ENCODE measurements around the gene NLRC5.

Gene NLRC5

DNA sequence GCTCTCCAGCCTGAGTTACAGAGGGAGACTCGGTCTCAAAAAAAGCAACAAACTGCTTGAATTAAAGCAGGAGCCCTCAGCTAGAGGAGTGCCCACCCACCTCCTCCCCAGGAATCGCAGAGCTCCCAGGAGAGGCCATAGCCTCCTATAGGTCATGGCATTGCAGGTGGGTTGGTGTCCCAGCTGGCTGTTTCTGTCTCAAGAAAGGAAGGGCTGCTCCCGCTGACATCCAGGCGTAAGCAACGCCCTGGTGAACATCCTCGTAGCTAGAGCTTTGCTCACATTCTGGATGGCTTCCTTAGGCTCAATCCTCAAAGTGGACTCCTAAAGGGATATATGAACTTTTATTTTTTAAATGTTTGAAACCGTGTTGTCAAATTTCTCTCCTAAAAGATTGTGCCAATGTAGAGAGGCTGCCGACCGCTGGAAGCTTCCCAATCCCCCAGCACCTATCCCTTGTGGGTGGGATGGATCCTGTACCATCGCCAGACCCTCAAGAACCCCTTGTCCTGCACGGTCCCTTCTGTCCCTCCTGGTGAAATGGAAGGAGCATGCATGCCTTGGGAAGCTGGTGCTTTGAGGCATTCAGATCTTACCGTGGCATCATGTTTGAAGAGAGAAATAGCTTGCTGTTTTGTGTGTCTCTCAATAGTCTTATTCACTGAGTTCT lies 5.9 kb downstream of the NLRC5 start:
- no peak overlapping the region for H2AFZ ChIP-seq (ENCODE audit: low read depth, low read length, severe bottlenecking)
- H3K27ac ChIP-seq (ENCODE audit: low read depth, low read length), result no peak overlapping the region
- H3K4me2 ChIP-seq (ENCODE audit: low read depth, low read length, poor library complexity, severe bottlenecking), result no peak overlapping the region
- no peak for TF ChIP-seq EZH2phosphoT487 (conservative IDR thresholded peaks at IDR 0.05; ENCODE audit: low read length)
- TF ChIP-seq, protein P1, sequence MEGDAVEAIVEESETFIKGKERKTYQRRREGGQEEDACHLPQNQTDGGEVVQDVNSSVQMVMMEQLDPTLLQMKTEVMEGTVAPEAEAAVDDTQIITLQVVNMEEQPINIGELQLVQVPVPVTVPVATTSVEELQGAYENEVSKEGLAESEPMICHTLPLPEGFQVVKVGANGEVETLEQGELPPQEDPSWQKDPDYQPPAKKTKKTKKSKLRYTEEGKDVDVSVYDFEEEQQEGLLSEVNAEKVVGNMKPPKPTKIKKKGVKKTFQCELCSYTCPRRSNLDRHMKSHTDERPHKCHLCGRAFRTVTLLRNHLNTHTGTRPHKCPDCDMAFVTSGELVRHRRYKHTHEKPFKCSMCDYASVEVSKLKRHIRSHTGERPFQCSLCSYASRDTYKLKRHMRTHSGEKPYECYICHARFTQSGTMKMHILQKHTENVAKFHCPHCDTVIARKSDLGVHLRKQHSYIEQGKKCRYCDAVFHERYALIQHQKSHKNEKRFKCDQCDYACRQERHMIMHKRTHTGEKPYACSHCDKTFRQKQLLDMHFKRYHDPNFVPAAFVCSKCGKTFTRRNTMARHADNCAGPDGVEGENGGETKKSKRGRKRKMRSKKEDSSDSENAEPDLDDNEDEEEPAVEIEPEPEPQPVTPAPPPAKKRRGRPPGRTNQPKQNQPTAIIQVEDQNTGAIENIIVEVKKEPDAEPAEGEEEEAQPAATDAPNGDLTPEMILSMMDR (IDR thresholded peaks at IDR 0.05; ENCODE audit: insufficient read depth, low read length, poor library complexity, severe bottlenecking), result no peak
- no peaks in the 10 kb centered on the region for H3K9me2 ChIP-seq (replicated peaks; ENCODE audit: insufficient read depth, low read length)
- no peak overlapping the region for H3K4me3 ChIP-seq (ENCODE audit: insufficient read depth, low read length, poor library complexity, severe bottlenecking)
- no peaks in the 10 kb centered on the region for H3K27me3 ChIP-seq (ENCODE audit: low read length)
- no peaks in the 10 kb centered on the region for H3K36me3 ChIP-seq (ENCODE audit: low read length)
- no peaks in the 10 kb centered on the region for H3K79me2 ChIP-seq (ENCODE audit: insufficient read depth, low read length)
- H3F3A ChIP-seq (ENCODE audit: insufficient read depth), result no peaks in the 10 kb centered on the region
- no peak overlapping the region for H3K9ac ChIP-seq (ENCODE audit: low read length)
- no peaks in the 10 kb centered on the region for H4K20me1 ChIP-seq (ENCODE audit: low read depth, low read length)
- H3K9me3 ChIP-seq (ENCODE audit: insufficient read depth, low read length), result no peaks in the 10 kb centered on the region

DNA sequence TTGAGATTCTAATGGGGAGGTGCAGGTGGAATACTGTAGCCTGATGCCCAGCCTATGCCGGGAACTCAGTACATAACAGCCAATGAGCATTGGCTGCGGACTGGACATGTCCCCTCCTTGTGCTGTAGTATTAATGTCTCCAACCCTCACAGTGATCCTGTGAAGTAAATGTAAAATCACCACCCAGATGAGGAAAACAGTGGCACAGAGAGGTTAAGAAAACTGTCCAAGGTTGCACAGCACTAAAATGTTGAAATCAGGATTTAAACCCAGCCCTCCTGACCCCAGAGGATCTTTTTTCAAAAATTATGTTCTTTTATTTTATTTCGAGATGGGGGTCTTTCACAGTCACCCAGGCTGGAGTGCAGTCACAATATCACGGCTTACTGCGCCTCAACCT lies 7.9 kb downstream of the NLRC5 start:
- no peaks in the 10 kb centered on the region for H3K9me3 ChIP-seq (ENCODE audit: insufficient read depth, low read length)
- no peaks in the 10 kb centered on the region for H3K36me3 ChIP-seq (ENCODE audit: low read length)
- no peak for TF ChIP-seq EZH2phosphoT487 (conservative IDR thresholded peaks at IDR 0.05; ENCODE audit: low read length)
- TF ChIP-seq, protein P1 (IDR thresholded peaks at IDR 0.05; ENCODE audit: insufficient read depth, low read length, poor library complexity, severe bottlenecking), result no peak
- no peak overlapping the region for H3K27ac ChIP-seq (ENCODE audit: low read depth, low read length)
- no peaks in the 10 kb centered on the region for H4K20me1 ChIP-seq (ENCODE audit: low read depth, low read length)
- no peaks in the 10 kb centered on the region for H3K9me2 ChIP-seq (replicated peaks; ENCODE audit: insufficient read depth, low read length)
- no peak overlapping the region for H2AFZ ChIP-seq (ENCODE audit: low read depth, low read length, severe bottlenecking)
- no peaks in the 10 kb centered on the region for H3F3A ChIP-seq (ENCODE audit: insufficient read depth)
- no peak overlapping the region for H3K9ac ChIP-seq (ENCODE audit: low read length)
- H3K79me2 ChIP-seq (ENCODE audit: insufficient read depth, low read length), result no peaks in the 10 kb centered on the region
- H3K27me3 ChIP-seq (ENCODE audit: low read length), result no peaks in the 10 kb centered on the region
- no peak overlapping the region for H3K4me3 ChIP-seq (ENCODE audit: insufficient read depth, low read length, poor library complexity, severe bottlenecking)
- H3K4me2 ChIP-seq (ENCODE audit: low read depth, low read length, poor library complexity, severe bottlenecking), result no peak overlapping the region

DNA sequence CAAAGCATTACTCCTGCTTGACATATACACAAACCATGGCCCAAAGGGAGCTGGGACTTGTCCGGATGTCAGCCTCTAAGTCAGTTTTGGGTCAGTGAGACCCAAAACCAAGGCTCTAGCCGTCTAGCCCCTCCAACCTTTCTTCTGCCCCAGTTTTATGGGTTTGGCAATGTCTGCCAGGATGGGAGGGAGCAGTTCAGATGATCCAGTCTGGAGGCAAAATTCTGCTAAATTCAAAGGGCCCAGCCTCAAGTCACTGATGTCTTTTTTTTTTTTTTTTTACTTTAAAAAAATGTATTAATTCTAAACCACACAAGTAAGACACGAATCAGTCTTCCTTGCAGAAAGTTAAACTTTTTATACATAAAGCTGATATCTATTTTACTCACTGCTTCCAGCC lies 8.6 kb downstream of the NLRC5 start:
- H3K27ac ChIP-seq (ENCODE audit: low read depth, low read length), result no peak overlapping the region
- no peak for TF ChIP-seq EZH2phosphoT487 (conservative IDR thresholded peaks at IDR 0.05; ENCODE audit: low read length)
- TF ChIP-seq, protein P1 (IDR thresholded peaks at IDR 0.05; ENCODE audit: insufficient read depth, low read length, poor library complexity, severe bottlenecking), result no peak
- no peaks in the 10 kb centered on the region for H3K36me3 ChIP-seq (ENCODE audit: low read length)
- no peaks in the 10 kb centered on the region for H3K9me3 ChIP-seq (ENCODE audit: insufficient read depth, low read length)
- no peaks in the 10 kb centered on the region for H3K79me2 ChIP-seq (ENCODE audit: insufficient read depth, low read length)
- H2AFZ ChIP-seq (ENCODE audit: low read depth, low read length, severe bottlenecking), result no peak overlapping the region
- no peaks in the 10 kb centered on the region for H3K27me3 ChIP-seq (ENCODE audit: low read length)
- H4K20me1 ChIP-seq (ENCODE audit: low read depth, low read length), result no peaks in the 10 kb centered on the region
- no peak overlapping the region for H3K4me3 ChIP-seq (ENCODE audit: insufficient read depth, low read length, poor library complexity, severe bottlenecking)
- H3K9me2 ChIP-seq (replicated peaks; ENCODE audit: insufficient read depth, low read length), result no peaks in the 10 kb centered on the region
- no peak overlapping the region for H3K9ac ChIP-seq (ENCODE audit: low read length)
- H3K4me2 ChIP-seq (ENCODE audit: low read depth, low read length, poor library complexity, severe bottlenecking), result no peak overlapping the region
- no peaks in the 10 kb centered on the region for H3F3A ChIP-seq (ENCODE audit: insufficient read depth)
